ENCODE measurements around the gene SLC6A7.

SLC6A7 gene

DNA sequence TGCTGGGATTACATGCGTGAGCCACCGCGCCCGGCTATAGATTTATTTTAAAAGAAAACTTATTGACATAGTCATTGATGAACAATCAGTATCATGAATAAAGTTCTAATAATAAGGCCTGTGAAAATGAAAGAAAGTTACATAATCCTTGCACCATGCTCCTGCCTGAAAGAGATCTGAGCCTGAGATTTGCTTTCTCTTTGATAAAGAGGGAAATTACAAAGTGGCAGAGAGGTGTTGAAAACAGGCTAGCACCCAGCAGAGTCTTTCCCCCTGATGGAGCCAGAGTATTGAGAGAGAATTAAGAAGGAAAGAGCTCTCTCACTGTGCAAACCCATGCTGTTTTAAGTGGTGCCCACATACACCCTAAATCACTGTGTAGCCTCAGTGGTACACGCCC lies 37.2 kb downstream of the SLC6A7 start:
- Histone ChIP-seq H2AK5ac (ENCODE audit: low read length) (no peak overlapping the region), H4K8ac (ENCODE audit: low read depth, low read length) (no peak overlapping the region), H3K79me1 (ENCODE audit: low read length) (no peaks in the 10 kb centered on the region), H3K9ac (ENCODE audit: low read length) (no peak overlapping the region), H3K14ac (ENCODE audit: low read length) (no peak overlapping the region), H3K4me1 (ENCODE audit: control insufficient read depth in 1 of 2, insufficient read depth in 2 of 2, low read length in 2 of 2) (no peaks in the 10 kb centered on the region), H3K79me2 (ENCODE audit: control insufficient read depth, insufficient read depth, low read length, poor library complexity) (no peaks in the 10 kb centered on the region), H3K18ac (ENCODE audit: low read length) (no peak overlapping the region), H2BK12ac (ENCODE audit: low read length) (no peak overlapping the region), H3K27me3 (ENCODE audit: insufficient read depth, low read length) (no peaks in the 10 kb centered on the region), H4K91ac (ENCODE audit: low read depth, low read length) (no peak overlapping the region), H3K27ac (ENCODE audit: low read depth, low read length) (no peak overlapping the region), H2AFZ (ENCODE audit: insufficient read depth, low read length, poor library complexity) (no peak overlapping the region), H2BK5ac (ENCODE audit: low read depth, low read length, poor library complexity) (no peak overlapping the region), H3K4me3 (ENCODE audit: low read depth, low read length) (no peak overlapping the region), H2BK120ac (ENCODE audit: insufficient read depth, low read length, poor library complexity) (no peak overlapping the region), H3K4me2 (ENCODE audit: low read length) (no peak overlapping the region), H4K12ac (ENCODE audit: low read depth, low read length) (no peak overlapping the region), H3K23ac (ENCODE audit: low read length) (no peak overlapping the region), H3K9me3 (ENCODE audit: insufficient read depth, low read depth, low read length) (no peaks in the 10 kb centered on the region), H3K4ac (ENCODE audit: low read depth, low read length) (no peak overlapping the region), H3K36me3 (ENCODE audit: control insufficient read depth in 1 of 2, insufficient read depth in 2 of 2, low read length in 2 of 2) (no peaks in the 10 kb centered on the region)
- no peak for DNase-seq
- no CpG with 5 or more reads among the region's 5 CpGs for WGBS (ENCODE audit: extremely low coverage, insufficient coverage, insufficient read length)

DNA sequence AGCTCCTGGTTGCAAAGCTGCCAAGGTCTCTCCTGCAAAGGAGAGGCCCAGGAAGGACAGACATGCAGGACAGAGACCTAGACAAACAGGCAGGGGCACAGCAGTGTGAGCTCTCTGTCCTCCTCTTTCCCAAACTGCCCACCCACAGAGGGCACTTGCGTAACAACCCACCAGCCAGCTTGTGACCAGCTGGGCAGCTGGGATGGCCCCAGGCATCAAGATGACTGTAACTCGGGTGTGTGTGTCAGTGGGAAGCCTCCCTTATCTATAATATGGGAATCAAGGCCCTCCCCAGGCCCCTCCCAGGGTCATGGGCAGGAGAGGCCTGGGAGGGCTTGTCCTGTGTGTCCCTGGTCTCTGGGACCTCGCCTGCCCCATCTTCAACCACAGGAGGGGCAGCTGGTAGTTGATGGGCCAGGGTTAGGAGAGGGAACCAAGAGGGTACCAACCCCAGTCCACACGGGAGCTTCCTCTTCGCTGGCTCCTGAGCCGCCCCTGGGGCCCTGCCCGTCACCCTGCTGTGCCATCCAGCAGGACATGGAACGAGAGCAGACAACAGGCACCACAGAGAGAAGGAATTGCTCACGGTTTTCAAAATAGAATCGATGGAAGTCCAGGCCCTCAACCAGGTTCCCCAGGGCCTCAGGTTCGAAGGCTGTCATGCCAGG lies 37.9 kb downstream of the SLC6A7 start:
- Histone ChIP-seq H4K12ac (ENCODE audit: low read depth, low read length) (no peak overlapping the region), H3K4me1 (ENCODE audit: control insufficient read depth in 1 of 2, insufficient read depth in 2 of 2, low read length in 2 of 2) (no peaks in the 10 kb centered on the region), H3K27ac (ENCODE audit: low read depth, low read length) (no peak overlapping the region), H3K79me2 (ENCODE audit: control insufficient read depth, insufficient read depth, low read length, poor library complexity) (no peaks in the 10 kb centered on the region), H3K18ac (ENCODE audit: low read length) (no peak overlapping the region), H2BK12ac (ENCODE audit: low read length) (no peak overlapping the region), H2BK120ac (ENCODE audit: insufficient read depth, low read length, poor library complexity) (no peak overlapping the region), H3K79me1 (ENCODE audit: low read length) (no peaks in the 10 kb centered on the region), H2AK5ac (ENCODE audit: low read length) (no peak overlapping the region), H3K4ac (ENCODE audit: low read depth, low read length) (no peak overlapping the region), H2BK5ac (ENCODE audit: low read depth, low read length, poor library complexity) (no peak overlapping the region), H3K9me3 (ENCODE audit: insufficient read depth, low read depth, low read length) (no peaks in the 10 kb centered on the region), H4K8ac (ENCODE audit: low read depth, low read length) (no peak overlapping the region), H3K9ac (ENCODE audit: low read length) (no peak overlapping the region), H3K36me3 (ENCODE audit: control insufficient read depth in 1 of 2, insufficient read depth in 2 of 2, low read length in 2 of 2) (no peaks in the 10 kb centered on the region), H3K4me3 (ENCODE audit: low read depth, low read length) (no peak overlapping the region), H3K4me2 (ENCODE audit: low read length) (no peak overlapping the region), H3K14ac (ENCODE audit: low read length) (no peak overlapping the region), H2AFZ (ENCODE audit: insufficient read depth, low read length, poor library complexity) (no peak overlapping the region), H4K91ac (ENCODE audit: low read depth, low read length) (no peak overlapping the region), H3K27me3 (ENCODE audit: insufficient read depth, low read length) (no peaks in the 10 kb centered on the region), H3K23ac (ENCODE audit: low read length) (no peak overlapping the region)
- no CpG with 5 or more reads among the region's 11 CpGs for WGBS (ENCODE audit: extremely low coverage, insufficient coverage, insufficient read length)
- DNase-seq, result peak; percentile 75 to 85

DNA sequence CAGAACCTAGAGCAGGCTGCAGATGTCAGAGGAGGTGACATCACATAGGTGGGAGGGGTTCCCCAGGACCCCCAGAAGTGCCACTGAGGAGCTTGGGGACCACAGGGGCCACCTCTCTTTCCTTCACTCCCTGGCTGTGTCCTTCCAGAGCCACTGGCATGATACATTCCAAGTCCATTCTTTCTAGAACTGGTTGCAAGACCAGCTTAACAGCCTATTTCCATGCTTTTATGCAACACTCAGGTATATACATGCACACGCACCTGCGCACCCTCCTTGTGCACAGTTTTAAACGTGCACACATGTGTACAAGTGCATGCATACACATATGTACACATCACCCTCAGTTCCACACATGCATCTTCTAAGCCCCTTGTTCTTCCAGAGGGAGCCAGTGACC lies 39.7 kb downstream of the SLC6A7 start:
- no peak overlapping the region for H2BK5ac ChIP-seq (ENCODE audit: low read depth, low read length, poor library complexity)
- H3K18ac ChIP-seq (ENCODE audit: low read length), result no peak overlapping the region
- no peaks in the 10 kb centered on the region for H3K36me3 ChIP-seq (ENCODE audit: control insufficient read depth in 1 of 2, insufficient read depth in 2 of 2, low read length in 2 of 2)
- H4K91ac ChIP-seq (ENCODE audit: low read depth, low read length), result no peak overlapping the region
- H2BK120ac ChIP-seq (ENCODE audit: insufficient read depth, low read length, poor library complexity), result no peak overlapping the region
- H3K23ac ChIP-seq (ENCODE audit: low read length), result no peak overlapping the region
- H3K4ac ChIP-seq (ENCODE audit: low read depth, low read length), result no peak overlapping the region
- no peak overlapping the region for H3K4me3 ChIP-seq (ENCODE audit: low read depth, low read length)
- H3K79me1 ChIP-seq (ENCODE audit: low read length), result no peaks in the 10 kb centered on the region
- no peak overlapping the region for H3K4me2 ChIP-seq (ENCODE audit: low read length)
- DNase-seq, result peak in 1 of 2 donors; percentile 64
- no CpG with 5 or more reads among the region's 3 CpGs for WGBS (ENCODE audit: extremely low coverage, insufficient coverage, insufficient read length)
- no peak overlapping the region for H4K8ac ChIP-seq (ENCODE audit: low read depth, low read length)
- H2AFZ ChIP-seq (ENCODE audit: insufficient read depth, low read length, poor library complexity), result no peak overlapping the region
- no peaks in the 10 kb centered on the region for H3K9me3 ChIP-seq (ENCODE audit: insufficient read depth, low read depth, low read length)
- no peak overlapping the region for H3K27ac ChIP-seq (ENCODE audit: low read depth, low read length)
- no peak overlapping the region for H3K14ac ChIP-seq (ENCODE audit: low read length)
- no peaks in the 10 kb centered on the region for H3K4me1 ChIP-seq (ENCODE audit: control insufficient read depth in 1 of 2, insufficient read depth in 2 of 2, low read length in 2 of 2)
- H2BK12ac ChIP-seq (ENCODE audit: low read length), result no peak overlapping the region
- no peak overlapping the region for H4K12ac ChIP-seq (ENCODE audit: low read depth, low read length)
- H3K9ac ChIP-seq (ENCODE audit: low read length), result no peak overlapping the region
- H2AK5ac ChIP-seq (ENCODE audit: low read length), result no peak overlapping the region
- no peaks in the 10 kb centered on the region for H3K79me2 ChIP-seq (ENCODE audit: control insufficient read depth, insufficient read depth, low read length, poor library complexity)
- H3K27me3 ChIP-seq (ENCODE audit: insufficient read depth, low read length), result no peaks in the 10 kb centered on the region

DNA sequence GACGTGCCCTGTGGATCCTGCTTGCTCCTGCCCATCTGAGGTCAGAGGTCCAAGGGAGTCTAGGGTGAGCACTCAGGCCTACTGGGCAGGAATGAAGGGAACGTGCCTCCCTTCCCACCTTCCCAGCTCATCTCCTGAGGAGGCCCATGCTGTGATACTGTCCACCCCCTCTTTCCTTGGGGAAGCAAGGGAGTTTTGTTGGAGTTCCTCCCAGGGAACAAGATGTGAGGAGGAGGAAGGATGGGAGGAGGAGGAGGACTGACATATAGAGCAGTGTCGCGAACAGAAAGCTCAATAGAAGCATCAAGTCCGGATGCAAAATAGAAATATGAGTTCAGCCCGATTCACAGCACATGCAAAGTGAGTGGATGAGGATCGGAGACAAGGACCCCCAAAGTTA lies 41.0 kb downstream of the SLC6A7 start:
- DNase-seq, result no peak

More for the DNA sequence above, 41.0 kb downstream of the SLC6A7 start:
- Histone ChIP-seq H4K12ac (ENCODE audit: low read depth, low read length) (no peak overlapping the region), H3K4ac (ENCODE audit: low read depth, low read length) (no peak overlapping the region), H3K27ac (ENCODE audit: low read depth, low read length) (no peak overlapping the region), H3K23ac (ENCODE audit: low read length) (no peak overlapping the region), H3K4me2 (ENCODE audit: low read length) (no peak overlapping the region), H2BK5ac (ENCODE audit: low read depth, low read length, poor library complexity) (no peak overlapping the region), H3K14ac (ENCODE audit: low read length) (no peak overlapping the region), H3K9me3 (ENCODE audit: insufficient read depth, low read depth, low read length) (no peaks in the 10 kb centered on the region), H2BK120ac (ENCODE audit: insufficient read depth, low read length, poor library complexity) (no peak overlapping the region), H2AFZ (ENCODE audit: insufficient read depth, low read length, poor library complexity) (no peak overlapping the region), H4K8ac (ENCODE audit: low read depth, low read length) (no peak overlapping the region), H3K36me3 (ENCODE audit: control insufficient read depth in 1 of 2, insufficient read depth in 2 of 2, low read length in 2 of 2) (no peaks in the 10 kb centered on the region), H3K18ac (ENCODE audit: low read length) (no peak overlapping the region), H3K27me3 (ENCODE audit: insufficient read depth, low read length) (no peaks in the 10 kb centered on the region), H3K79me1 (ENCODE audit: low read length) (no peaks in the 10 kb centered on the region), H3K4me1 (ENCODE audit: control insufficient read depth in 1 of 2, insufficient read depth in 2 of 2, low read length in 2 of 2) (no peaks in the 10 kb centered on the region), H3K79me2 (ENCODE audit: control insufficient read depth, insufficient read depth, low read length, poor library complexity) (no peaks in the 10 kb centered on the region), H2AK5ac (ENCODE audit: low read length) (no peak overlapping the region), H4K91ac (ENCODE audit: low read depth, low read length) (no peak overlapping the region), H2BK12ac (ENCODE audit: low read length) (no peak overlapping the region), H3K4me3 (ENCODE audit: low read depth, low read length) (no peak overlapping the region), H3K9ac (ENCODE audit: low read length) (no peak overlapping the region)
- no CpG with 5 or more reads among the region's 7 CpGs for WGBS (ENCODE audit: extremely low coverage, insufficient coverage, insufficient read length)

Measured in trophoblast cell (in vitro differentiated cells and primary cell).